ENCODE results near the gene EI24. TPM values are rescaled to one million over a fixed set of nuclear protein-coding genes. Genes with fewer than 3 reads are reported as not detected.

Gene EI24
- total and polyA plus RNA-seq, 9 of the 15 experiments (the other 6 are each of a cell fraction or from before 2014, with no cell fraction given), result 50.4 to 260 (median 168) TPM

DNA sequence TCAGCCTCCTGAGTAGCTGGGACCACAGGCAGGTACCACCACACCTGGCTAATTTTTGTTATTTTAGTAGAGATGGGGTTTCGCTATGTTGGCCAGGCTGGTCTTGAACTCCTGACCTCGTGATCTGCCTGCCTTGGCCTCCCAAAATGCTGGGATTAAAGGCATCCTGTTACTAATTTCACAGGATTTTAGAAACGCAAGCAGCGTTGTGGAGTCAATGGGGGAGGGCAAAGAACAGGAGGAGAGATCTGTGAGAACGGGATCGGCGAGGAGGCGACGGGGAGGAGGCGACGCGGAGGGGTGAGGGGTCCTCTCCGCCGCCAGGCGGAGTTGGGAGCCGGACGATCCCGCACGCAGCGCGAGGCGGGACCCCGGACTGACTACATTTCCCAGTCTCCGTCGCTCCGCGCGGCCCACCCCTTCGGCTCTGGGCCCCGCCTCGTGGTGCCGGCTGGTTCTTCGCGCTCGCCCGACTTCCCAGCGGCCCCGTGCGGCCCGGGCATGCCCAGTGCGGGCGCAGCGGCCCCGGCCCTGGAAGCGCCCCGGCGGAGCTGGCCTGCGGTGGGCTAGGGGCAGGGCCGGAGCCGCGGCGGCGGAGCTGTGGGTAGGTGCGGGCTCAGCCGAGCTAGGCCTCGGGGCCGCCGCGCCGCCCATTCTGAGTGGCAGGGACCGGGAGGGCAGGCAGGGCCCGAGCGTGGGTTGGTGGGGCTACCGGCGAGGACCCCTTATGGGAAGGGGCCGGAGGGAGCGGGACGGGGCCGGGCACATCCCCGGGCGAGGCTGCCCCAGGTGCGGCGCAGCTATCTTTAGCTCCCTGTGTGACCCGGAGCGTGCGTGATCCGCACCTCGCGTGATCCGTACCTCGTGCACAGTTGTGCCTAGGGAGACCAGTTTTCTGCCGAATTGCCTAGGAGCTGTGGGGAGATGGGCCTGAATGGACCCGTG lies at the start of gene EI24 (continued):
- peak; percentile 49 for TF ChIP-seq ZBTB40 (IDR thresholded peaks at IDR 0.05)
- TF ChIP-seq ZBTB40 (CRISPR knock-in tag; IDR thresholded peaks at IDR 0.05), result no peak
- TF ChIP-seq KAT2B (IDR thresholded peaks at IDR 0.05; ENCODE audit: low read depth, low read length), result no peak
- TF ChIP-seq HSF4 (CRISPR knock-in tag; IDR thresholded peaks at IDR 0.05; ENCODE audit: borderline replicate concordance), result no peak
- TF ChIP-seq ZNF668 (CRISPR knock-in tag; IDR thresholded peaks at IDR 0.05), result no peak
- no peak for TF ChIP-seq ILK (tag; IDR thresholded peaks at IDR 0.05; ENCODE audit: borderline replicate concordance, low read depth)
- TF ChIP-seq ZFX (CRISPR knock-in tag; IDR thresholded peaks at IDR 0.05), result peak; percentile 86
- TF ChIP-seq, protein P1, sequence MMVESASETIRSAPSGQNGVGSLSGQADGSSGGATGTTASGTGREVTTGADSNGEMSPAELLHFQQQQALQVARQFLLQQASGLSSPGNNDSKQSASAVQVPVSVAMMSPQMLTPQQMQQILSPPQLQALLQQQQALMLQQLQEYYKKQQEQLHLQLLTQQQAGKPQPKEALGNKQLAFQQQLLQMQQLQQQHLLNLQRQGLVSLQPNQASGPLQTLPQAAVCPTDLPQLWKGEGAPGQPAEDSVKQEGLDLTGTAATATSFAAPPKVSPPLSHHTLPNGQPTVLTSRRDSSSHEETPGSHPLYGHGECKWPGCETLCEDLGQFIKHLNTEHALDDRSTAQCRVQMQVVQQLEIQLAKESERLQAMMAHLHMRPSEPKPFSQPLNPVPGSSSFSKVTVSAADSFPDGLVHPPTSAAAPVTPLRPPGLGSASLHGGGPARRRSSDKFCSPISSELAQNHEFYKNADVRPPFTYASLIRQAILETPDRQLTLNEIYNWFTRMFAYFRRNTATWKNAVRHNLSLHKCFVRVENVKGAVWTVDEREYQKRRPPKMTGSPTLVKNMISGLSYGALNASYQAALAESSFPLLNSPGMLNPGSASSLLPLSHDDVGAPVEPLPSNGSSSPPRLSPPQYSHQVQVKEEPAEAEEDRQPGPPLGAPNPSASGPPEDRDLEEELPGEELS (CRISPR knock-in tag; IDR thresholded peaks at IDR 0.05; ENCODE audit: borderline replicate concordance), result no peak
- no peak for TF ChIP-seq KLF6 (CRISPR knock-in tag; IDR thresholded peaks at IDR 0.05; ENCODE audit: borderline replicate concordance)
- TF ChIP-seq ZNF12 (CRISPR knock-in tag; IDR thresholded peaks at IDR 0.05), result no peak
- TF ChIP-seq TFAM (CRISPR knock-in tag; conservative IDR thresholded peaks at IDR 0.05), result no peak
- no peak for TF ChIP-seq RBM15 (IDR thresholded peaks at IDR 0.05; ENCODE audit: insufficient read depth, low read length)
- TF ChIP-seq NCOA4 (IDR thresholded peaks at IDR 0.05; ENCODE audit: partially characterized antibody), result no peak
- TF ChIP-seq ZFPM2 (CRISPR knock-in tag; IDR thresholded peaks at IDR 0.05), result no peak
- no peak for TF ChIP-seq ZC3H8 (IDR thresholded peaks at IDR 0.05)
- no peak for TF ChIP-seq OTX1 (CRISPR knock-in tag; IDR thresholded peaks at IDR 0.05)
- TF ChIP-seq ZNF551 (CRISPR knock-in tag; IDR thresholded peaks at IDR 0.05), result no peak
